NK-92 (cell line): ENCODE measurements around the gene TSC1.

Experiments used
- DNase-seq: peaks from one replicate; lab custom pipeline; 2025; ENCODE audit not compliant: unreplicated experiment; lab: John Stamatoyannopoulos, UW

TSC1 gene

DNA sequence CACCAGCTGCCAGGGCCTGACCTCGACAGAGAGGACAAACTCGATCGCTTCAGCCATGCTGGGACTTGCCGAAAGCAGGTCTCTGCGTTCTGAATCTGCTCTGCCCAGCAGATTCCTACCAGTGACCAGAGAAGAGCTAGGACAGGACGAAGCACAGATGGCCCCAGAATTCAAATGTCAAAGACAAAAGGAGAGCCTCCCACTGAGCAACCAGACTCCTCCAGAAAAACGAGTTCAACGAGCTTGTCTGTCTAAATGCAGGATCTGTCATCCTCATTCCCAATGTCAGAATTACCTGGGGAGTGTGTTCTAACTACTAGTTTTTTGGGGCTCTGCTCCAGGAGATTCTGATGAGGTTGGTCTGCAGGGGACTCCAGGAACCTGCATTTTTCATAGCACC lies 79.7 kb downstream of the TSC1 start:
- DNase-seq = no peak

DNA sequence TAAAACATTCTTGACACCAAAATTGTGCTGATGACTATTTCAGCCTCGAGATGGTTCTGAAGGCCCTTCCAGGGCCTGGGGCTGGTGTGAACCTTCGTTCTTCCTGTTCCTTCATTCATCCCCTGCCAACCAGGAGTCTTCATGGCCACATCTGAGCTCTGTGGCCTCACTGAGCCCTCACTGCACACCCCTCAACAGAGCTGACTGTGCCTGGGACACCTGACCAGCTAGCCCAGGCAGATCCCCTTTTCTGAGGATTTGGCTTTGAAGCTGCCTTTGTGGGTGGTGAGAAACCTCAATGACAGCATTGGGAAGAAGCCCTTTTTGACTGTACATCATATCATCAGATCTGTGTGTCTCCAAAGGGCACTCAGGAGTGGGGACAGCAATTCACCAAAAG lies 80.1 kb downstream of the TSC1 start:
- DNase-seq = no peak

DNA sequence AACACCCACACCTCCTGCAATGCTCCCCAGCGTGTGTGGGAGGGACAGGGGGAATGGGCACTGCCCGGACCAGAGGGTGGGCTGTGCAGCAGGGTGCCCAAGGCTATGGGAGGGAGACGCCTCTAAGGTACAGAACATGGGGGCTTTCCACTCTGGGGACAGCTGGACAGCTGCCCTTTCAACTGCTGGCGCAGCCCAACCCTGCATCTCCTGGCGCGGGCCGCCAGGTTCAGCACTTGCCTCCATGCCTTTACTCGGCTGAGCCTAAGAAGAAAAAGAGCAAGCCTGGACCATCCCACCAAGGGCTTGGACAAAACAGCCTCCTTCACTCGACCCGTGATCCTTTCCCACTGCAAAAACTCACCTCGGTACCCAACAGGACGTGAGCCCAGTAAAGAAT lies 81.3 kb downstream of the TSC1 start:
- no peak for DNase-seq

DNA sequence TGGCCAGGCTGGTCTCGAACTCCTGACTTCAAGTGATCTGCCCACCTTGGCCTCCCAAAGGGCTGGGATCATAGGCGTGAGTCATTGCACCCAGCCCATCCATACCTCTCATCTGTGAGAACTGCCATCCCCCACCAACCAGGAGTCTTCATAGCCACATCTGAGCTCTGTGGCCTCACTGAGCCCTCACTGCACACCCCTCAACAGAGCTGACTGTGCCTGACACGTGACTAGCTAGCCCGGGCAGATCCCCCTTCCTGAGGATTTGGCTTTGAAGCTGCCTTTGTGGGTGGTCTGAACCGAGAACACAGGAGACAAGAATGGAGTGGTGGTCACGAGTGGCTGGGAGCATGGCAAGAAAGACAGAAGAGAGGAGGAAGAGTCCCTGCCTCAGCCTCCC lies 81.9 kb downstream of the TSC1 start:
- DNase-seq = no peak

DNA sequence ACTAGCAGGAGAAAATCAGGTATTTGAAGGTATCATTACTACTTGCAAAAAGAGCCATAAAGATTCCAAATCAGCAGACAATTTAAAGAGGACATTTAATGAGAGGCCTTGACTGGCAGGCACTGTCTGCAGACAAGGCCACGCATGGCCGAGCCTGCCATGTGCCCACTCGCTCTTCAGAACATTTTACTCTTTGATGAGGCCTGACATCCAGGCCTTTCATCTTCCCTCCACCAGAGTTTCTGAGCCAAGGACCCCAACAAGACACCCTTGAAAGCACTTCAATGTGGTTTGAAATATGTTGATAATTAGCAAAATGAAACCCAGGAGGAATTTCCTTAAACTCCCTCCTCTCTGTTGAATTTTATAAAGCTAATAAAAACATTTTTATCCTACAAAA lies 82.8 kb downstream of the TSC1 start:
- DNase-seq = no peak

DNA sequence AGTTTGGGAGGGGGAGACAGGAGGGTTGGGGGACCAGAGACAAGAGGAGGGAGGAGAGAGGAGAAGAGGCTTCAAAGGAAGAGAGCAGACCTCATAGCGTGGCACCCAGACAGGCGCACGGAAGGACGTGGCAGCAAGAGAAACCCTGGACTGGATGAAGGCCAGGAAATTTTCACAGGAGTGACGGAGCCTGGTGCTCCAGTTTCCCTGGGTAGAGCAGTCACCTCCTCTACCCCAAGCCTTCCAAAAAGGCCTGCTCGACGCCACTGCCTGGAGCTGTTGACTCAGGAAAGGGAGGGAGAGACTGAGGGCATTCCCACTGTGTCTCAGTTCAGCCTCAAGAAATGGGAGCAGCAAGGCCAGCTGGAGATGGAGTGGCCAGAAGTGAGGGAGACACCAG lies 85.7 kb downstream of the TSC1 start:
- DNase-seq = no peak

DNA sequence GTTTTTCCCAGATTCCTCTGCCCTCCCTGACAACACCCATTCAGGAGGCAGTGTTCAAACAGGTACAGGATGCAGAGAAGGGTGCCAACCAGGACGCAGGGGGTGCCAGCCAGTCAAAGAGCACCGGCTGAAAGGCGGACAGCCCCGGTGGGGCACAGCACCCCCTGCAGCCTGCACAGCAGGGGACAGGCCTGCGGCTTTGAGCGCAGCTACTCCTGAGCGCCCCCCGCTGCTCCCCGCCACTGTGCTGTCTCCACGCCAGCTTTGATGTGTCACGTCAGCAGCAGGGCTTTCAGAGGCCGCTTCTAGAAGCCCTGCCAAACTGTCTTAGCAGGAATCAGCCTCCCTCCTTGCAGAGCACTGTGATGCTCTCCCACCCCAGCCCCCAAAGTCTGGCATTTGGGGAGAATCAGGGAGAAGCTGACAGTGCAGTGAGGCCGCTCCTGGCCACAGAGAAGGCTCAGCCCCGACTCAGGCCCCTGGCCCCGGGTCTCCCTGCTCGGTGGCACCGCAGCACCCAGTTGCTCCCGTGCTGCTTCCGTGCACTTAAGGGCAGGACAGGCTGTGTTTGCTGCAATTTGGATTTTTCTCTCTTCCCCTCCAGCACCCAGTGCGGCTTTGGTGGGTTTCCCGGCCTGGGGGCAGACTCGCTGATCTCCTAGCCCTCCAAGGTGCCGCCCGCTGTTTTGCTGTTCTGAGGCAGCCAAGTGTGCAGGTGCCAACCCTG lies 86.6 kb downstream of the TSC1 start:
- no peak for DNase-seq

DNA sequence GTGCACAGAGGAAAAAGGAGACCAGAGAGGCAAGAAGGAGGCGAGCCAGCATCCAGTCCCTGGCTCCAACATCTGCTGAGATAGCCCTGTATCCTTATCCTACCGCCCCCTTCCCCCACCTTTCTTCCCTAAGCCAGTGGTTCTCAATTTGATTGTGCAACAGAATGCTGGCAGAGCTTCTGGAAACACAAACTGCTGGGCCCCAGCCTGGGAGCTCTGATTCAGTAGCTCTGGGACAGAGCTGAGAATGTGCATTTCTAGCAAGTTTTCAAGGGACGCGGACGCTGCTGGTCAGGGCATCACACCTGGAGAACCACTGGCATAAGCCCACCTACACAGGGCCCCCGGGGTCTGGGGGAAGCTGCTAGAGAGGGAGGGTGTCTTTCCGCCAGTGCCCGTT lies 87.4 kb downstream of the TSC1 start:
- no peak for DNase-seq

DNA sequence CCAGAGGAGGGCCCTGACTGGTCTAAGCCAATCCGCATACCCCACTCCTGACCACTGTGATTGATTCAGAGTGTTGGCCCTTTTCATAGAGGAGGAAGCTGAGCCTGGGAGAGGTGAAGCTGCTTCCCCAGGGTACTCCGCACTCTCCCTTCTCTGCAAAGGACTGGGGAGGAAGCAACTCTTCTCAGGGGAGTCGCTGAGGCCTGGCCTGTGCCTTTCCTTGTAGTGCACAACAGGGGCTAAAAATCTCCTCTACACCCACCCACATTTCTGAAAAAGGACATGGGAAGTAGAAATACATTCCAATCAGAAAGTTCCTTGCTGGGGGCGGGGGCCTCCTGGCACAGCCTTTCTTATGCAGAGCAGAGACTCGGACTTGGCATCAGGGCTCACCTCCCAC lies 88.5 kb downstream of the TSC1 start:
- no peak for DNase-seq

DNA sequence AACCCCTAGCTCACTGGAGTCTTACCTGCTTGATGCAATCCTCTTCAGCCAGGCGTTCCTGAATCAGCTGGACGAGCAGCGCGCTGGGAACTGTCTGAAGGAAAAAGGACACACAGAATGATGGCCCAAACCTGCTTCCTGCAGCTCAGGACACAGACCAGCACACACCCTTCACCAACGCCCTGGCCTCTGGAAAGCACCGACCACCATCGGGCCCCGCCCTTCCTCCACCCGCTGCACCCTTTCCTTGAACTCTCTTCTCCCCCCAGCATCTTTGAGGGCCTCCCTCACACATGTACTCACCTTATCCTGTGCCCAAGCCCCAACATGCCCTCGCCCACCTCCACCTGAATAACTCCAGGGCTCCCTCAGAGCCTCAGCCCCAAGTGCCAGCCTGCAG lies 89.6 kb downstream of the TSC1 start:
- DNase-seq = no peak

DNA sequence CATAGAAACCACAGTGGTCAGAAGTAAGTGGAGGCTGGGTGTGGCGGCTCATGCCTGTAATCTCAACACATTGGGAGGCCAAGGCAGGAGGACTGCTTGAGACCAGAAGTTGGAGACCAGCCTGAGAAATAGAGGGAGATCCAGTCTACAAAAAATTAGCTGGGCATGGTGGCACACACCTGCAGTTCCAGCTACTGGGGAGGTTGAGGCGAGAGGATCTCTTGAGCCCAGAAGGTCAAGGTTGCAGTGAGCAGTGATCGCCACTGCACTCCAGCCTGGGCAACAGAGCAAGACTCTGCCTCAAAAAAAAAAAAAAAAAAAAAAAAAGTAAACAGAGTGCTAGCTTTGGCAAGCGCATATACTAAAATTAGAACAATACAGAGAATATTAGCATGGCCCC lies 90.9 kb downstream of the TSC1 start:
- DNase-seq = no peak

DNA sequence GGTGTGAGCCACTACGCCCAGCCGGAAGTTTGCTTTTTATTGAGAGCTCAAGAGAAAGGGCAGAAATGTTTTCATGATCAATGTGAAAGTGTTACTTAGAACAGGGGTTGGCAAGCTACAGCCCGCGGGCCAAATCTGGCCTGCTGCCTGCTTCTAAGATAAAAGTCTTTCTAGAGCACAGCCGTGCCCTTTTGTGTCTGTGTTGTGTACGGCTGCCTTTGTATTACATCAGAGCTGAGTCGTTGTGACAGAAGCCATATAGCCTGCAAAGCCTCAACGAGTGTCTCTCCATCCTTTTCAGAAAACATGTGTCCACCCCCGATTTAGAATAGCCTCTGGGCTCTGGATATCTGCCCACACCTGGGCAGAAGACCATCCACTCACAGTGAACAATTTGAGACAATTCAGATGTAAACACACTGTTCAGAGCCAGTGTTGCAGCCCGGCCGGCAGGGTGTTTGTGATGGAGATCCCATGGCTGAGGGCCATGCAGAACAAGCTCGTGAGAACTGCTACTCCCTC lies 95.2 kb downstream of the TSC1 start:
- no peak for DNase-seq

DNA sequence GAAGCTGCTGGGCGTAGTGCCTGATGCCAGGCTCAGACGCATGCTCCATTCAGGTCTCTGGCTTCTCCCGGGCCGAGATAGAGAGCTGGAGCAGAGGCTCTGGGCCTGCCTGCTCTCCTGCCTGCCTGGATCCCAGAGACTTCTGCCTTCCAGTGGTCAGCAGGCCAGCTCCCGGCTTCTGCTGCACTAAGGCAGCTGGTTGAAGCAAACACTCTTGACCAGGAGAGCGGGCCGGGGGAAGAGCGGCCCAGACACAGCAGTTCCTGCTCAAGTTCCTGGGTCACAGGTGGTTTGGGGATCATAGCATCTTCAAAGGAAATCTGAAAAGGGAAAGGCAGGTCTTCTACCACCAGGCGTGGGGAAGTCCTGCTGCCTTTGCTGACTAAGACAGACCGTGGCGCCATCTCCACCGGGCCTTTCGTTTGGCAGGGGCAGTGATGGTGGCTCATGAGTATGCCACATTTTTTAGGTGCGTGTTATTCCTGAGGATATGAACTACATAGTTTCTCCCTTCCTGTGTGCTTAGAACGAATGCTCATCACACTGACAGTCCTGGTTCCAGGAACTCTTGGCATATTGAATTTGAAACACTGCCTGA lies 97.4 kb downstream of the TSC1 start:
- DNase-seq = no peak

DNA sequence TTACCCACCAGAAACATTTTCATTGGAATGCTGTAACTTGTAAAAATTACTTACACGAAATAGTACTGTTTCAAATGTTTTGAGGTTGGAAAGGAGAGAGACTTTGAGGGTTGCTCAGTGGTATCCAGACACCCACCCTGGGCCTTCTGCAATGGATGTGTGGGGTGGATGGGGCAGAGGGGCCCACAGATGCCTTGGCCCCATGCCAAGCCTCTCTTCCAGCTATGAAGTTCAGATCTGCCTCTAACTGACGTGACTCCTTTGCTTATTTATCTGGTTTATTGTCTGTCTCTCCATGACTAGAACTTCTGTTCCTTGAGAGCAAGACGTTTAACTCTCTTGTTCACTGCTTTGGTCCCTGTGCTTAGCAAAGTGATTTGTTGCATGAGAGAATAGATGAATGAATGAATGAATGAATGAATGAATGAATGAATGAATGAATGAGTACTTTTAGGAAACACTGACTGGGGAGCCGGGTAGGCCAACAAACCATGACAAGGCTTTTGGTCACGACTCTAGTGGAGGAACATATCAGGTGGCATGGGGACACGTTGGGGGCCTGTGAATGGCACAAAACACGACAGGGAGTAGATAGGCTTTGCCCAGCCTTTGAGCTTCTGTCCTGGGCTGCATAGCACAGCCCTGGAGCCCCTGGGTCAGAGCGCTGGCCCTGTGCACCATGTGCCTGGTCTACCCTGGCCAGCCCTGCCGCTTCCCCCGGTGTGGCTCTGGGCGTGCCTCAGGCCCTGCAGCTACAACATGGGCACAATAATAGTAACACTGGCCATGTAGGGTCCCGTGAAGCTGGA lies 98.1 kb downstream of the TSC1 start:
- DNase-seq = no peak

DNA sequence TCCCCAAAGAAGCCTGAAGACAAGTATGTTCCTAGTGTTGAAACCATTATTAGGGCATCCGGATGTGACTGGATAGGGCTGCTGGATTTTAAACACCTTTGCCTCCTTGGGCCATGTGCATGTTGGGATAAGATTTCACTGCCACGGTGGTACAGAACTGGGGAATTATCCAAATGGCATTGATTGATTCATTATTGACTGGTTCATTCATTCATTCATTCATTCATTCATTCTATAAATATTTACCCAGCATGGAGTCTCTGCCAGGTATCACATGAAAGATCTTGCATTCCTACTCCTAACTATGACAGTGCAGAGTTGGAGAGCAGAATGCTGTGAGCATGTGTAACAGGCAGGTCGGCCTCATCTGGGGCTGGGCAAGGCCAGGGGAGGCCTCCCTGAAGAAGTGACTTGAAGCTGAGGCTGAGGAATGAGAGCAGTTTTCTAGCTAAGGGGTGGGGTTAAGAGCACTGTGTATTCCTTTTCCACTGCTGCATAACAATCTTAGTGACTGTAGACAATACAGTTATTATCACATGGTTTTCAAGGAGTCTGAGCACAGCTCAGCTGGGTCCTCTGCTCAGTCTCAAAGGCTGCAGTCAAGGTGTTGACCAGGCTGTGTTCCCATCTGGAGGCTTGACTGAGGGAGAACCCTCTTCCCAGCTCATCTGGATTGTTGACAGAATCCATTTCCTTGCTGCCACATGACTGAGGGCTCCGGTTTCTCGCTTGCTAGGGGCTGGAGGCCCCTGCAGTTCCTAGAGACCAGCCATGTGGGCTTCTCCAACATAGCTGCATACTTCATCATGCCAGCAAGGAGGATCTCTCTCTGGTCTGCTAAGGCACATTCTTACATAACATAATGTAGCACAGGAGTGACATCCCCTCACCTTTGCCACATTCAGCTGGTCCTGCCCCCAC lies 102.0 kb downstream of the TSC1 start:
- no peak for DNase-seq
